ENCODE measurements around the gene ADAP2. TPM values are rescaled to one million over a fixed set of nuclear protein-coding genes. Genes with fewer than 3 reads are reported as not detected.

Gene ADAP2
- polyA plus RNA-seq, 3 donors = 3.0 to 3.7 (median 3.1) TPM

Other genes starting within 250 kb of the ADAP2 start
- gene CRLF3, start 97.3 kb upstream of the ADAP2 start, polyA plus RNA-seq (ENCODE audit: insufficient read length in 3 of 3) = 10 to 100 TPM; 11.2 to 27.8 (median 25.2) TPM
- 1 to 10 TPM; 5.5 to 9.6 (median 8.6) TPM for gene ATAD5, start 90.0 kb upstream of the ADAP2 start, polyA plus RNA-seq (ENCODE audit: insufficient read length in 3 of 3)
- gene TEFM, start 15.7 kb upstream of the ADAP2 start, polyA plus RNA-seq (ENCODE audit: insufficient read length in 3 of 3) = 10 to 100 TPM; 18.1 to 28.0 (median 27.4) TPM
- 10 to 100 TPM; 18.3 to 21.5 (median 21.4) TPM for gene RNF135, start 49.1 kb downstream of the ADAP2 start, polyA plus RNA-seq (ENCODE audit: insufficient read length in 3 of 3)
- 10 to 100 TPM; 36.5 to 52.8 (median 43.2) TPM for gene NF1, start 173.0 kb downstream of the ADAP2 start, polyA plus RNA-seq (ENCODE audit: insufficient read length in 3 of 3)

Data from renal pelvis (tissue), 3 donors.